B cell (primary cell): ENCODE data around the gene GEMIN7. TPM values are rescaled to one million over a fixed set of nuclear protein-coding genes. Genes with fewer than 3 reads are reported as not detected.

ENCODE experiments used
- ATAC-seq: fragments of 200-7000 bp; cut with Tn5 transposase; one replicate; pipeline ENCODE4 v1.10.0; 2021; ENCODE audit warnings: low read depth, mild to moderate bottlenecking, moderate number of reproducible peaks, moderate library complexity
- CTCF ChIA-PET: fragments of 350-600 bp; sonication (Branson Sonifier 250); formaldehyde crosslinking; loops from one replicate; lab custom pipeline; 2021; ENCODE audit warnings: antibody characterized with exemption, inconsistent platforms; lab: Charles Lee
- POLR2A ChIA-PET: fragments of 350-600 bp; sonication (Branson Sonifier 250); formaldehyde crosslinking; loops from one replicate; lab custom pipeline; 2021; ENCODE audit warnings: antibody characterized with exemption; lab: Charles Lee
- DNase-seq: peaks from one replicate; pipeline ENCODE4 v3.0.0; 2013
- H2AFZ ChIP-seq: 2 replicates; pipeline ENCODE4 v1.6.1; 2012; ENCODE audit warnings: mild to moderate bottlenecking, low read depth, low read length; ENCODE audit not compliant: insufficient read depth, poor library complexity, severe bottlenecking
- H3K27ac ChIP-seq, 2 donors: 1 replicate in 1 of 2; 2 replicates in 1 of 2; pipeline ENCODE4 v1.5.1; 2012 to 2013; ENCODE audit warnings: low read length in 2 of 2, mild to moderate bottlenecking in 2 of 2, moderate library complexity in 1 of 2
- H3K27me3 ChIP-seq, 4 experiments: fragments of 200-600 bp in 1 of 4; sonication (generic) in 1 of 4; replicated peaks in 1 of 4; 1 replicate in 2 of 4; 2 replicates in 2 of 4; pipeline versions ENCODE4 v1.6.1 to v1.7.0; 2013 to 2016; ENCODE audit warnings: low read length in 3 of 4, mild to moderate bottlenecking in 2 of 4, mixed read lengths in 1 of 4, moderate library complexity in 1 of 4; ENCODE audit not compliant: insufficient read depth in 4 of 4, control insufficient read depth in 3 of 4; ENCODE audit errors: control extremely low read depth in 1 of 4
- H3K36me3 ChIP-seq, 2 experiments: replicated peaks in 1 of 2; 1 replicate in 1 of 2; 2 replicates in 1 of 2; pipeline versions ENCODE4 v1.6.1 to v1.7.1; 2013; ENCODE audit warnings: low read length in 1 of 2; ENCODE audit not compliant: insufficient read depth in 2 of 2, control insufficient read depth in 1 of 2; ENCODE audit errors: control extremely low read depth in 1 of 2, extremely low read depth in 1 of 2
- H3K4me1 ChIP-seq, 2 donors: fragments of 200-600 bp in 1 of 2; sonication (generic) in 1 of 2; 1 replicate in 1 of 2; 2 replicates in 1 of 2; pipeline versions ENCODE4 v1.5.1 to v1.6.1; 2013 to 2017; ENCODE audit warnings: low read length in 2 of 2; ENCODE audit not compliant: control insufficient read depth in 2 of 2, insufficient read depth in 2 of 2
- H3K4me2 ChIP-seq: replicated peaks from 2 replicates; pipeline ENCODE3; 2012; ENCODE audit warnings: mild to moderate bottlenecking, low read depth, low read length; ENCODE audit not compliant: poor library complexity, severe bottlenecking
- H3K4me3 ChIP-seq, 5 experiments: fragments of 200-600 bp in 1 of 5; sonication (generic) in 1 of 5; 1 replicate in 3 of 5; 2 replicates in 2 of 5; pipeline versions ENCODE4 v1.5.1 to v1.7.0; 2011 to 2016; ENCODE audit warnings: low read length in 4 of 5, mild to moderate bottlenecking in 4 of 5, low read depth in 2 of 5, control low read depth in 1 of 5, moderate library complexity in 1 of 5; ENCODE audit not compliant: insufficient read depth in 1 of 5; ENCODE audit errors: control extremely low read depth in 1 of 5, extremely low read depth in 1 of 5
- H3K79me2 ChIP-seq: fragments of 200-600 bp; sonication (generic); one replicate; pipeline ENCODE4 v1.6.0; 2016; ENCODE audit warnings: low read length; ENCODE audit not compliant: control insufficient read depth, insufficient read depth
- H3K9ac ChIP-seq: fragments of 200-600 bp; sonication (generic); 2 replicates; pipeline ENCODE4 v1.6.1; 2017; ENCODE audit warnings: mild to moderate bottlenecking, low read length, moderate library complexity
- H3K9me3 ChIP-seq, 3 donors: one replicate each; pipeline versions ENCODE4 v1.6.1 to v1.7.1; 2013; ENCODE audit warnings: low read length in 2 of 3; ENCODE audit not compliant: control insufficient read depth in 2 of 3, insufficient read depth in 1 of 3; ENCODE audit errors: control extremely low read depth in 1 of 3
- H4K20me1 ChIP-seq: 2 replicates; pipeline ENCODE4 v1.6.0; 2012; ENCODE audit warnings: mild to moderate bottlenecking, low read length; ENCODE audit not compliant: insufficient read depth, control insufficient read depth, poor library complexity, severe bottlenecking
- H3K27ac Mint-ChIP-seq: one replicate; pipeline ENCODE4 v1.8.0; 2021; ENCODE audit warnings: mixed read lengths
- H3K27me3 Mint-ChIP-seq: one replicate; pipeline ENCODE4 v1.8.0; 2021; ENCODE audit warnings: mixed read lengths
- H3K4me1 Mint-ChIP-seq: one replicate; pipeline ENCODE4 v1.8.0; 2021; ENCODE audit warnings: mixed read lengths
- H3K4me3 Mint-ChIP-seq: one replicate; pipeline ENCODE4 v1.8.0; 2021; ENCODE audit warnings: mixed read lengths
- H3K9me3 Mint-ChIP-seq: one replicate; pipeline ENCODE4 v1.8.0; 2022; ENCODE audit warnings: mixed read lengths; ENCODE audit not compliant: insufficient read depth
- CTCF ChIP-seq: fragments of 200-600 bp; IDR thresholded peaks from one replicate; pipeline ENCODE4 v1.8.0; 2022; ENCODE audit warnings: antibody characterized with exemption, mild to moderate bottlenecking
- EZH2 ChIP-seq: IDR thresholded peaks from 2 replicates; pipeline ENCODE4 v1.6.1; 2012; ENCODE audit warnings: borderline replicate concordance, low read depth, mild to moderate bottlenecking, moderate library complexity, low read length; ENCODE audit not compliant: insufficient read depth, poor library complexity, severe bottlenecking
- WGBS: methylation state at CpG from one replicate; pipeline ENCODE4 v1.1.5; 2013; ENCODE audit warnings: missing lambda C conversion rate; ENCODE audit not compliant: insufficient coverage; 5-methylcytosine and 5-hydroxymethylcytosine counted together
- intact Hi-C: fragments of 100-400 bp; cut with micrococcal nuclease; formaldehyde crosslinking; loops from one replicate; pipeline ENCODE4 v1.10.0; 2022
- polyA plus RNA-seq: library from polyadenylated mRNA; depleted of rRNA; stranded (reverse); fragments of >200 nt; gene quantifications from 2 replicates; pipeline ENCODE4 v1.2.3, GENCODE V29; 2012
- total RNA-seq, 2 donors: library from RNA; stranded (reverse); fragments of 120-200 nt in 1 of 2; gene quantifications; 1 replicate in 1 of 2; 2 replicates in 1 of 2; pipeline versions ENCODE4 v1.2.3 to v1.2.4, GENCODE V29; 2013 to 2022

Gene GEMIN7
- total and polyA plus RNA-seq, 2 donors (not counting 1 experiment from before 2014, with no cell fraction given), result 43.0 to 89.4 TPM

GRCh38 chr19:45102481-45102880 lies 23.4 kb downstream of the GEMIN7 start:
- Mint-ChIP-seq H3K4me1 (peaks cover 62% of the 10 kb centered on the region), H3K27ac (peak overlapping the region; percentile 32), H3K27me3 (no peaks in the 10 kb centered on the region), H3K9me3 (no peaks in the 10 kb centered on the region), H3K4me3 (no peak overlapping the region)
- H3K27me3 ChIP-seq, result no peaks in the 10 kb centered on the region
- peaks cover 0 to 3% of the 10 kb centered on the region in 2 experiments for H3K36me3 ChIP-seq
- H3K27ac ChIP-seq, result peak overlapping the region; percentile 56
- H3K4me3 ChIP-seq, result no peak overlapping the region
- H3K79me2 ChIP-seq, result peaks cover 95% of the 10 kb centered on the region
- WGBS, result 99% methylated on average over 7 of the region's 7 CpGs
- H2AFZ ChIP-seq, result no peak overlapping the region
- intact Hi-C loops, result no loop called here
- H3K9ac ChIP-seq, result no peak overlapping the region
- peak overlapping the region; percentile 61 for H3K4me2 ChIP-seq
- peaks cover 83% of the 10 kb centered on the region for H4K20me1 ChIP-seq
- ChIA-PET CTCF (interaction anchor here (0.7 to 2.2 kb wide), 5 partner anchors 10 to 85 kb away, joined by 3 to 8 read pairs (median 5); partner anchors contain the start of gene PPP1R37), POLR2A (interaction anchor here (1.1 kb wide), 2 partner anchors 10 to 23 kb away, joined by 3 to 5 read pairs; partner anchors contain the start of gene PPP1R37)
- H3K4me1 ChIP-seq, result peaks cover 30 to 43% of the 10 kb centered on the region in 2 donors
- ATAC-seq (no peak), DNase-seq (no peak)
- TF ChIP-seq EZH2 (no peak), CTCF (no peak)
- H3K9me3 ChIP-seq, result no peaks in the 10 kb centered on the region

GRCh38 chr19:45103156-45103507 lies 24.1 kb downstream of the GEMIN7 start:
- ATAC-seq (peak; percentile 71), DNase-seq (peak; percentile 66)
- intact Hi-C loops, result no loop called here
- WGBS, result 50% methylated on average over 11 of the region's 15 CpGs
- Histone ChIP-seq H4K20me1 (peaks cover 83% of the 10 kb centered on the region), H3K4me1 (peaks cover 36 to 50% of the 10 kb centered on the region in 2 donors), H3K36me3 (peaks cover 0 to 3% of the 10 kb centered on the region in 2 experiments), H3K9ac (peak overlapping the region; percentile 24), H3K27ac (peak overlapping the region; percentile 56), H2AFZ (peak overlapping the region; percentile 61), H3K9me3 (no peaks in the 10 kb centered on the region), H3K4me2 (peak overlapping the region; percentile 61), H3K79me2 (peaks cover 95% of the 10 kb centered on the region), H3K4me3 (peak overlapping the region in 4 of 5 experiments; percentile 12 to 48 (median 23)), H3K27me3 (no peaks in the 10 kb centered on the region)
- H3K27me3 Mint-ChIP-seq, result no peaks in the 10 kb centered on the region
- H3K4me3 Mint-ChIP-seq, result peak overlapping the region; percentile 80
- H3K27ac Mint-ChIP-seq, result peak overlapping the region; percentile 83
- peaks cover 63% of the 10 kb centered on the region for H3K4me1 Mint-ChIP-seq
- H3K9me3 Mint-ChIP-seq, result no peaks in the 10 kb centered on the region
- POLR2A ChIA-PET, result interaction anchor here (0.6 to 1.1 kb wide), 4 partner anchors 11 to 77 kb away, joined by 3 to 5 read pairs (median 4); partner anchors contain the start of gene PPP1R37
- CTCF ChIA-PET, result interaction anchor here (0.7 to 2.2 kb wide), 7 partner anchors 10 to 84 kb away, joined by 3 to 8 read pairs (median 4); partner anchors contain the start of gene PPP1R37
- TF ChIP-seq EZH2 (no peak), CTCF (no peak)
